Measurements from ENCODE around the gene RGS6.

- no peak for TF ChIP-seq POLR2A (IDR thresholded peaks at IDR 0.05; ENCODE audit: low read depth, low read length)
- TF ChIP-seq, protein P1, sequence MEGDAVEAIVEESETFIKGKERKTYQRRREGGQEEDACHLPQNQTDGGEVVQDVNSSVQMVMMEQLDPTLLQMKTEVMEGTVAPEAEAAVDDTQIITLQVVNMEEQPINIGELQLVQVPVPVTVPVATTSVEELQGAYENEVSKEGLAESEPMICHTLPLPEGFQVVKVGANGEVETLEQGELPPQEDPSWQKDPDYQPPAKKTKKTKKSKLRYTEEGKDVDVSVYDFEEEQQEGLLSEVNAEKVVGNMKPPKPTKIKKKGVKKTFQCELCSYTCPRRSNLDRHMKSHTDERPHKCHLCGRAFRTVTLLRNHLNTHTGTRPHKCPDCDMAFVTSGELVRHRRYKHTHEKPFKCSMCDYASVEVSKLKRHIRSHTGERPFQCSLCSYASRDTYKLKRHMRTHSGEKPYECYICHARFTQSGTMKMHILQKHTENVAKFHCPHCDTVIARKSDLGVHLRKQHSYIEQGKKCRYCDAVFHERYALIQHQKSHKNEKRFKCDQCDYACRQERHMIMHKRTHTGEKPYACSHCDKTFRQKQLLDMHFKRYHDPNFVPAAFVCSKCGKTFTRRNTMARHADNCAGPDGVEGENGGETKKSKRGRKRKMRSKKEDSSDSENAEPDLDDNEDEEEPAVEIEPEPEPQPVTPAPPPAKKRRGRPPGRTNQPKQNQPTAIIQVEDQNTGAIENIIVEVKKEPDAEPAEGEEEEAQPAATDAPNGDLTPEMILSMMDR (conservative IDR thresholded peaks at IDR 0.05; ENCODE audit: low read depth, low read length), result no peak
- TF ChIP-seq RAD21 (IDR thresholded peaks at IDR 0.05; ENCODE audit: low read length), result no peak
- no peak for TF ChIP-seq CHD1 (IDR thresholded peaks at IDR 0.05; ENCODE audit: low read depth, low read length)
- TF ChIP-seq, protein P2, sequence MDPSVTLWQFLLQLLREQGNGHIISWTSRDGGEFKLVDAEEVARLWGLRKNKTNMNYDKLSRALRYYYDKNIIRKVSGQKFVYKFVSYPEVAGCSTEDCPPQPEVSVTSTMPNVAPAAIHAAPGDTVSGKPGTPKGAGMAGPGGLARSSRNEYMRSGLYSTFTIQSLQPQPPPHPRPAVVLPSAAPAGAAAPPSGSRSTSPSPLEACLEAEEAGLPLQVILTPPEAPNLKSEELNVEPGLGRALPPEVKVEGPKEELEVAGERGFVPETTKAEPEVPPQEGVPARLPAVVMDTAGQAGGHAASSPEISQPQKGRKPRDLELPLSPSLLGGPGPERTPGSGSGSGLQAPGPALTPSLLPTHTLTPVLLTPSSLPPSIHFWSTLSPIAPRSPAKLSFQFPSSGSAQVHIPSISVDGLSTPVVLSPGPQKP (IDR thresholded peaks at IDR 0.05; ENCODE audit: borderline replicate concordance, low read depth, low read length), result no peak
- no peak for TF ChIP-seq SMC3 (IDR thresholded peaks at IDR 0.05; ENCODE audit: low read depth, low read length)
- no peak for TF ChIP-seq BHLHE40 (IDR thresholded peaks at IDR 0.05; ENCODE audit: low read depth, low read length)
- no peak for TF ChIP-seq FOS (IDR thresholded peaks at IDR 0.05; ENCODE audit: low read depth, low read length)
- no peak for TF ChIP-seq CEBPB (IDR thresholded peaks at IDR 0.05; ENCODE audit: low read depth, low read length)
Measured at GRCh38 chr14:72183631-72184030, 251.4 kb downstream of the RGS6 start.
